Breast epithelium (tissue), 3 donors: ENCODE data around the gene TNNT1.

Experiments
- POLR2A ChIP-seq: fragments of 450-650 bp; IDR thresholded peaks from one replicate; pipeline ENCODE4 v1.6.1; 2016; ENCODE audit warnings: antibody characterized with exemption, mild to moderate bottlenecking, moderate library complexity
- TF ChIP-seq, protein P1 (sequence below), 3 donors: fragments of 450-650 bp; IDR thresholded peaks; one replicate each; pipeline ENCODE4 v1.5.1; 2016 to 2017; ENCODE audit warnings: antibody characterized with exemption in 3 of 3, mild to moderate bottlenecking in 3 of 3, moderate library complexity in 3 of 3

GRCh38 chr19:55084416-55084815, 64.6 kb downstream of the TNNT1 start:
- TF ChIP-seq, protein P1, sequence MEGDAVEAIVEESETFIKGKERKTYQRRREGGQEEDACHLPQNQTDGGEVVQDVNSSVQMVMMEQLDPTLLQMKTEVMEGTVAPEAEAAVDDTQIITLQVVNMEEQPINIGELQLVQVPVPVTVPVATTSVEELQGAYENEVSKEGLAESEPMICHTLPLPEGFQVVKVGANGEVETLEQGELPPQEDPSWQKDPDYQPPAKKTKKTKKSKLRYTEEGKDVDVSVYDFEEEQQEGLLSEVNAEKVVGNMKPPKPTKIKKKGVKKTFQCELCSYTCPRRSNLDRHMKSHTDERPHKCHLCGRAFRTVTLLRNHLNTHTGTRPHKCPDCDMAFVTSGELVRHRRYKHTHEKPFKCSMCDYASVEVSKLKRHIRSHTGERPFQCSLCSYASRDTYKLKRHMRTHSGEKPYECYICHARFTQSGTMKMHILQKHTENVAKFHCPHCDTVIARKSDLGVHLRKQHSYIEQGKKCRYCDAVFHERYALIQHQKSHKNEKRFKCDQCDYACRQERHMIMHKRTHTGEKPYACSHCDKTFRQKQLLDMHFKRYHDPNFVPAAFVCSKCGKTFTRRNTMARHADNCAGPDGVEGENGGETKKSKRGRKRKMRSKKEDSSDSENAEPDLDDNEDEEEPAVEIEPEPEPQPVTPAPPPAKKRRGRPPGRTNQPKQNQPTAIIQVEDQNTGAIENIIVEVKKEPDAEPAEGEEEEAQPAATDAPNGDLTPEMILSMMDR (IDR thresholded peaks at IDR 0.05): no peak
- no peak for TF ChIP-seq POLR2A
